Common myeloid progenitor, CD34-positive (primary cell): ENCODE data around the gene ADCYAP1.

Experiments
- CTCF ChIA-PET: fragments of 350-600 bp; sonication (Branson Sonifier 250); formaldehyde crosslinking; loops from one replicate; lab custom pipeline; 2021; ENCODE audit warnings: antibody characterized with exemption; lab: Charles Lee
- POLR2A ChIA-PET: fragments of 350-600 bp; sonication (Branson Sonifier 250); formaldehyde crosslinking; loops from one replicate; lab custom pipeline; 2021; ENCODE audit warnings: antibody characterized with exemption; lab: Charles Lee
- DNase-seq, 3 donors: peaks; one replicate each; pipeline versions ENCODE4 v3.0.0 to v3.0.0-alpha.2; 2013
- H3K27ac ChIP-seq, 2 experiments: 1 replicate in 1 of 2; 2 replicates in 1 of 2; pipeline ENCODE4 v1.7.0; 2013; ENCODE audit warnings: inconsistent platforms in 2 of 2, low read length in 2 of 2, mild to moderate bottlenecking in 2 of 2, low read depth in 1 of 2, moderate library complexity in 1 of 2; ENCODE audit not compliant: severe bottlenecking in 2 of 2, insufficient read depth in 1 of 2, poor library complexity in 1 of 2
- H3K27me3 ChIP-seq, 5 experiments: replicated peaks in 2 of 5; 1 replicate in 3 of 5; 2 replicates in 2 of 5; pipeline versions ENCODE4 v1.6.1 to v1.7.0; 2013; ENCODE audit warnings: low read length in 4 of 5, mild to moderate bottlenecking in 2 of 5, moderate library complexity in 2 of 5, inconsistent platforms in 1 of 5; ENCODE audit not compliant: insufficient read depth in 5 of 5, control insufficient read depth in 4 of 5
- H3K36me3 ChIP-seq, 4 experiments: 1 replicate in 2 of 4; 2 replicates in 2 of 4; pipeline versions ENCODE4 v1.6.1 to v1.7.0; 2013; ENCODE audit warnings: low read length in 3 of 4, control low read depth in 1 of 4, mild to moderate bottlenecking in 1 of 4; ENCODE audit not compliant: control insufficient read depth in 4 of 4, insufficient read depth in 4 of 4
- H3K4me1 ChIP-seq, 4 experiments: 1 replicate in 3 of 4; 2 replicates in 1 of 4; pipeline versions ENCODE4 v1.6.1 to v1.7.1; 2013; ENCODE audit warnings: low read length in 3 of 4, mild to moderate bottlenecking in 3 of 4, control low read depth in 1 of 4, inconsistent platforms in 1 of 4, moderate library complexity in 1 of 4; ENCODE audit not compliant: control insufficient read depth in 4 of 4, insufficient read depth in 4 of 4; ENCODE audit errors: control extremely low read depth in 1 of 4
- H3K4me3 ChIP-seq, 7 experiments: 1 replicate in 4 of 7; 2 replicates in 3 of 7; pipeline versions ENCODE4 v1.5.1 to v1.7.0; 2013; ENCODE audit warnings: mild to moderate bottlenecking in 7 of 7, low read length in 6 of 7, moderate library complexity in 6 of 7, inconsistent platforms in 2 of 7, low read depth in 2 of 7, control low read depth in 1 of 7; ENCODE audit not compliant: insufficient read depth in 4 of 7, control insufficient read depth in 1 of 7; ENCODE audit errors: extremely low read depth in 1 of 7
- H3K9me3 ChIP-seq, 5 experiments: 1 replicate in 4 of 5; 2 replicates in 1 of 5; pipeline versions ENCODE4 v1.6.1 to v1.7.1; 2013; ENCODE audit warnings: low read length in 4 of 5, mild to moderate bottlenecking in 2 of 5, inconsistent platforms in 1 of 5, low read depth in 1 of 5, moderate library complexity in 1 of 5; ENCODE audit not compliant: control insufficient read depth in 4 of 5, insufficient read depth in 2 of 5; ENCODE audit errors: control extremely low read depth in 1 of 5
- WGBS: methylation state at CpG from one replicate; pipeline ENCODE4 v1.1.5; 2013; ENCODE audit not compliant: insufficient coverage; 5-methylcytosine and 5-hydroxymethylcytosine counted together

The ADCYAP1 gene

DNA sequence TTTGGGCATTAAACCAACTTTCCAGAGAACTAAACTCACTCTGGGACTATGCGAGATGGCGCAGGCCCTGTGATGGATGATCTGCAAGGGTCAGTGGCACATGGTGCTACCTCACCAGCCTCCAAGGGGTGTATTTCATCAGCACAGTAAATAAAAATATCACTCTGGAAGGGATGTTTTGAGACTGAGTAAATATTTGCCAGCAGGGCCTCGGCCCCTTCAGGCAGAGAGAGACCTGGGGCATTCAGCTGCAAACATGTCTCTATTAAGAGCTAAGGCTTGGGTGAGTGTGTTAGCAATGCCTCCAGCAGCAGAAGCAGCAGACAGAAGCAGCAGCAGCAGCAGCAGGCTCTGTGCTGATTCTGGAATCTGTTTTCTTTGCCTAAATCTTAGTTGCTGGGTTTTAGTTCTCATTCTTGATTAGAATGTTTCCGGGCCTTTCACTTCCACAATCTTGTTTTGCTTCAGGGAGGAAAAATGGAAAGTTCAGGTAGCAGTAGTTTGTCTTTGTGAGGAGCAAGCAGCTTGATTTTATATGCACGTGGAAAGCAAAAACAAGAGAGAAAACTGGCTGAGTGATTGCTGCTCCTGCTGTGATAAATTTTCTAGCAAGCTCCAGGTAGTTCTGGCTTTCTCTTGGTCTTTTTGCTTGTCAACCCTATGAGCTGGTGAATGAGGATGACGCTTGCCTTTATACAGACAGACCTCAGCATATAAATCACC is 18.6 kb downstream of the ADCYAP1 start:
- 92% methylated on average over 5 of the region's 6 CpGs for WGBS
- Histone ChIP-seq H3K4me1 (peaks cover 0 to 2% (median 0%) of the 10 kb centered on the region in 4 experiments), H3K9me3 (no peaks in the 10 kb centered on the region), H3K36me3 (no peaks in the 10 kb centered on the region), H3K4me3 (no peak overlapping the region), H3K27ac (no peak overlapping the region), H3K27me3 (peaks cover 0 to 6% (median 5%) of the 10 kb centered on the region in 5 experiments)
- DNase-seq, result no peak
- ChIA-PET POLR2A (interaction anchor here (0.6 kb wide), 1 partner anchor 137 kb away, joined by 5 read pairs; no protein-coding TSS in a partner anchor), CTCF (no interaction called here)

DNA sequence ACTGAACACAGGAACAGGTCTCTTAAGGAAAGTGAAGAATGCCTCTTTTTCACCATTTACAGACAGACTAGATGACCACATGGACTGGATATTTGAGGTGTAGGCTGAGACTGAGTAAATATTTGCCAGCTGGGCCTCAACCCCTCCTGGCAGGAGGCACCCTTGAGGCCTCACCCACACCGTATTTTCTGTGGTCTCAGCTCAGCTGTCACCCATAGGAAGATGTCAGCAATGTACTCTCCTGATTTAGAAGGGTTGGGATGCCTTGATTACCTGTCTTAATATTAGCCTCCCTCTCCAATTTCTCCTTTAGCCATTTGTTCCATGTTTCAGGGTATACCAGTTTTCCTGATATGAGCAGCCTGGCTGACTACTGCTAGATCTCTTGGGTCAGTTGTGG is 20.3 kb downstream of the ADCYAP1 start:
- Histone ChIP-seq H3K27me3 (peaks cover 0 to 5% (median 0%) of the 10 kb centered on the region in 5 experiments), H3K4me3 (no peak overlapping the region), H3K36me3 (no peaks in the 10 kb centered on the region), H3K4me1 (no peaks in the 10 kb centered on the region), H3K9me3 (no peaks in the 10 kb centered on the region), H3K27ac (no peak overlapping the region)
- 100% methylated on average over 1 of the region's 1 CpG for WGBS
- ChIA-PET POLR2A (no interaction called here), CTCF (no interaction called here)
- no peak for DNase-seq

- POLR2A ChIA-PET, result no interaction called here
Measured at GRCh38 chr18:926946-927345, 22.3 kb downstream of the ADCYAP1 start.

DNA sequence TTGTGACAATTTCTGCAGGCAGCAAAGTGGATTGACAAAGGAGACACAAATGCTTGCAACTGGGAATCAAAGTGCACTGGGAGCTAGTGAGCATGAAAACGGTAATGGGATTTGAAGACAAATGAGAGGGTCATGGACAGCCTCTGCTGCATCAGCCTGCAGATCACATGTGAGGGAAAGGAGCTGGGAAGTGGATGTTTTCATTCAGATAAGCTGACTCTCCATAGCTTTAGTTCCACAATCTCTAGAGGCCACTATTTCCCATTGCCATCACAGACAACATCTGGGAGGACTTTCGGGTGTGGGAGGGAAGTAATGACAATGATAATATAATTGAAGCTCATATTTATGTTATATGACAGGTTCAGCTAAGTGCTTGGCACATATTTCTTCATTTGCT is 28.4 kb downstream of the ADCYAP1 start:
- ChIA-PET POLR2A (no interaction called here), CTCF (no interaction called here)
- Histone ChIP-seq H3K4me3 (no peak overlapping the region), H3K36me3 (no peaks in the 10 kb centered on the region), H3K4me1 (no peaks in the 10 kb centered on the region), H3K27ac (no peak overlapping the region), H3K9me3 (no peaks in the 10 kb centered on the region), H3K27me3 (peaks cover 0 to 7% (median 0%) of the 10 kb centered on the region in 5 experiments)
- DNase-seq, result no peak
- 21% methylated on average over 1 of the region's 2 CpGs for WGBS

More at GRCh38 chr18:926946-927345, 22.3 kb downstream of the ADCYAP1 start:
- no peaks in the 10 kb centered on the region for H3K4me1 ChIP-seq
- H3K27ac ChIP-seq, result no peak overlapping the region
- H3K27me3 ChIP-seq, result peaks cover 0 to 3% (median 3%) of the 10 kb centered on the region in 5 experiments
- CTCF ChIA-PET, result no interaction called here
- H3K4me3 ChIP-seq, result no peak overlapping the region
- no peaks in the 10 kb centered on the region for H3K36me3 ChIP-seq
- 67% methylated on average over 1 of the region's 1 CpG for WGBS
- DNase-seq, result no peak
- H3K9me3 ChIP-seq, result no peaks in the 10 kb centered on the region

DNA sequence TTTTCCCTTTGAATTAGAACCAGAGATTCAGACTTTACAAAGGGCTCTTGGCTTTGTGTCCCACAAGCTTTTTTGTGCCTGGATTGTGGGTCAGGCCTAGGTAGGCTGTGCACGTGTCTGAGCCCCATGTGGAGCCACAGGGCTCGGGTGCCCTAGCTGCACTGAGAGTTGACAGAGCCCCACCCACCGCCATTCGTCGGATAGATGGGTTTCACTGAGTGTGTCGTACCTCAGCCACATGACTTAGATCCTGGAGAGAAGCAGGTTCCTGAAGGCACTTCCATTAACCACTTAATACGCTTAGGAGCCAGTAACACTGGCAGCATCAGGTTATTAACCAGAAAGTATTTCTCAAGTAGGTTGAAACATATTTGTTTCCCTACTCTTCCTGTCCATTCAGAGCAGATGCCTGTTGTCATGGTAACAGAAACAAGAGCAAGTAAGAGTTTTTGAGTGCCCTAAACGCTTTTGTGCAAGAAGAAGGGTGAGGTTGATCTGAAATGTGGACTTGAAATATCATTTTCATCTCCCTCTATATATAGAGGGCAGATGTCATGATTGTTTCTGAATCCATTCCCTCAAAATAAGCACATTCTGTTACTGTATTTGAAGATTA is 30.0 kb downstream of the ADCYAP1 start:
- 84% methylated on average over 6 of the region's 8 CpGs for WGBS
- DNase-seq, result peak in 1 of 3 donors; percentile 16
- Histone ChIP-seq H3K27ac (no peak overlapping the region), H3K36me3 (no peaks in the 10 kb centered on the region), H3K27me3 (peaks cover 0 to 7% (median 2%) of the 10 kb centered on the region in 5 experiments), H3K9me3 (no peaks in the 10 kb centered on the region), H3K4me3 (no peak overlapping the region), H3K4me1 (no peaks in the 10 kb centered on the region)
- CTCF ChIA-PET, result no interaction called here
- POLR2A ChIA-PET, result no interaction called here

GRCh38 chr18:936941-937340 is 32.3 kb downstream of the ADCYAP1 start:
- POLR2A ChIA-PET, result no interaction called here
- no peak overlapping the region for H3K4me3 ChIP-seq
- WGBS, result 84% methylated on average over 4 of the region's 6 CpGs

DNA sequence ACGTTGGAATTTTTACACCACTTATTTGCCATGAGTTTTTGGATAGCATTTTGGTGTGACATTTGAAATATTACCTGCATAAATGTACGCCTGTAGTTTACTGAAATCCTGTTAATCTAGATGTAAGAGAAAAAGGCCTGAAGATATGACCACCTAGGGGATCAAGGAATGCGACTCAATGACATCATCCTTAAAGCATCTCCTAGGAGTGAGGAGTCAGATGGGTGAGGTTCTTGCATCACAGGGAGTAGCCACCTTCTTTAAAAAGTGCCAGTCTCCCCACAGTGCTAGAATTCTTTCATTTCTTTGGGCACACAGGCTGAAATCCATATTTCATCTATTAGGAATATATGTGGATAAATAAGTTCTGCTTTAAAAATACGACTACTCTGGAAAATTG is 34.5 kb downstream of the ADCYAP1 start:
- no peak for DNase-seq
- Histone ChIP-seq H3K4me1 (no peaks in the 10 kb centered on the region), H3K27ac (no peak overlapping the region), H3K4me3 (no peak overlapping the region), H3K9me3 (no peaks in the 10 kb centered on the region), H3K27me3 (peaks cover 0 to 4% (median 0%) of the 10 kb centered on the region in 5 experiments), H3K36me3 (no peaks in the 10 kb centered on the region)
- CTCF ChIA-PET, result no interaction called here
- POLR2A ChIA-PET, result no interaction called here
- WGBS, result 69% methylated on average over 3 of the region's 4 CpGs

More at GRCh38 chr18:936941-937340, 32.3 kb downstream of the ADCYAP1 start:
- Histone ChIP-seq H3K4me1 (no peaks in the 10 kb centered on the region), H3K27me3 (peaks cover 0 to 4% (median 0%) of the 10 kb centered on the region in 5 experiments), H3K9me3 (no peaks in the 10 kb centered on the region), H3K27ac (no peak overlapping the region), H3K36me3 (no peaks in the 10 kb centered on the region)
- DNase-seq, result no peak
- CTCF ChIA-PET, result no interaction called here
